KG1 (cell line): ENCODE results near the gene ANKRD53.

Experiments used
- DNase-seq: peaks from one replicate; lab custom pipeline; 2025; lab: John Stamatoyannopoulos, UW

The ANKRD53 gene

DNA sequence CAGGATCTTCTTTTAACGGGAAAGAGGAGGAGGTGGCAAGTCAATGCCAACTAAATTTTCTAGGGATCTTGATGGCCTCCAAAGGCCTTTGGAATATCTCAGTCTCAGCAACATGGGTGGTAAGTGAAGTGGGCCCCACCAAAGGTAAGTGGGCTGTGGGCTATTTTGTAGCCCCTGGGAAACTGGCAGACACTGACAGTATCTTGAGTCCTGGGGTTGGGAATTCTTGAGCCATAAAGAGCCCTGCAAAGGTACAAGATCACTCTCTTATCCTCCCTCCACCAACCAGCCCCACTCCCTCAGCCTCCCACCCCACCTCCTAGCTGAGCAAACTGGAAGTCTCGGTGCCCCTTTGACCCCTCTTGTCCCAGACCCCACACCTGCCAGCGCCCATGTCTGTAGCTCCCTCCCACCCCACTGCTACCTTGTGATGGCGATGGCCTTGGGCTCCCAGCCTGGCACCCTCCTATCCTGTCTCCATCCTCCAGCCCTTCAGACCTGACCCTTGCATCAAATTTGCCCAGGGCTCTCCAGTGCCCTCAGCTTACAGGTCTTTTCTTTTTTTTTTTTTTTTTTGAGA, 34.2 kb upstream of the ANKRD53 start:
- no peak for DNase-seq

DNA sequence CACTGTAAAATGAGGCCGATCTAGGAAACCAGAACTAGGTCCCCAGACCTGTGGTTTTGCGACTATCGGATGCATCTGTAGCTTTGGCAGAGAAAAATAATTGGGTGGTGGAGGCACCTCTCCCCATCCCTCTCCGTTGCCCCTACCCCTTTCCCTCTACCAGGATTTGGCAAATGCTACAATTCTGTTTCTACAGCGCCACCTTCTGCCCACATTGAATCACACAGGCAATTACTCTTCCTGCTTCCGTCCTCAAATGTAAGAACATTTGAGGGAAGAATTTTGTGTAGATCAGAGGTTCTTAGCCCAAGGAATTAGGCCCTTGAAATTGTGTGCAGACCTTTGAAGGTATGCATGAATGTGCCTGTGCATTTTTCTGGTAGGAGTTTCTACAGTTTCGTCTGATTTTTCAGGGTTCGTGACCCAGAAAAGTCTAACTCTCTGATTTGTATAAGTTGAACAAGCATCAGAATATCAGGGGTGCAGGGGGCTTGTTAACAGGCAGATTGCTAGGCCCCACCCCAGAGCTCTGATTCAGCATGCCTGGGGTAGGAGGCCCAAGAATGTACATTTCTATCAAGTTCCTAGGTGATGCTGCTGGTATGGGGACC, 31.5 kb upstream of the ANKRD53 start:
- DNase-seq = peak; percentile 15

DNA sequence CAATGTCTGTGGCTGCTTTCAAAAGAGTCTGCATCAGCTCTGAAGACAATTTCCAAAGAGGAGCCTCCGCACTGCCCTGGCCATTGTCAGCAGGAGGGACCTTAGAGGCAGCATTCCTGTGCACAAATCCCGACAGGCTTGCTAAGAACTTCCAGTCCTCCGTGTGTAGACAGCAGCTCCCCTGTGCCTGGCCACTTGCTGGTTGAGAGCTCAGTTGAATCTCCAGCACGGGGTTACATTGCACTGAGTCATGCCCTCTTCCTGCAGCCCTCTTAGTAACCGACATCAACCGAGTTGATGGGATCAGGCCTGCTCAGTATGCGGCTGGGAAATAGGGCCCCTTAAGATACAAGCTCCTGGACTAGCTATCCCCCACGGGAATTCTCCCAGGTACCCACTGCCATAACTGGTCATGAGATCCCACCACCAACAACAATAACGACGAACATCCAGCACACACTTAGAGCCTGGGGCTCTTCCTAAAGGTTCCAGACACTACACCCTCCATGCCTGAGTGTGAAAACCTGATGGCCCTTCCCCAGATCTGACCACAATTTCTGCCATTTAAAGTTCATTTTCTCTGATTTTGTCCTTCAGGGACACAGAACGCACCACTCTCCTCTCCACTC, 30.8 kb upstream of the ANKRD53 start:
- DNase-seq = no peak

DNA sequence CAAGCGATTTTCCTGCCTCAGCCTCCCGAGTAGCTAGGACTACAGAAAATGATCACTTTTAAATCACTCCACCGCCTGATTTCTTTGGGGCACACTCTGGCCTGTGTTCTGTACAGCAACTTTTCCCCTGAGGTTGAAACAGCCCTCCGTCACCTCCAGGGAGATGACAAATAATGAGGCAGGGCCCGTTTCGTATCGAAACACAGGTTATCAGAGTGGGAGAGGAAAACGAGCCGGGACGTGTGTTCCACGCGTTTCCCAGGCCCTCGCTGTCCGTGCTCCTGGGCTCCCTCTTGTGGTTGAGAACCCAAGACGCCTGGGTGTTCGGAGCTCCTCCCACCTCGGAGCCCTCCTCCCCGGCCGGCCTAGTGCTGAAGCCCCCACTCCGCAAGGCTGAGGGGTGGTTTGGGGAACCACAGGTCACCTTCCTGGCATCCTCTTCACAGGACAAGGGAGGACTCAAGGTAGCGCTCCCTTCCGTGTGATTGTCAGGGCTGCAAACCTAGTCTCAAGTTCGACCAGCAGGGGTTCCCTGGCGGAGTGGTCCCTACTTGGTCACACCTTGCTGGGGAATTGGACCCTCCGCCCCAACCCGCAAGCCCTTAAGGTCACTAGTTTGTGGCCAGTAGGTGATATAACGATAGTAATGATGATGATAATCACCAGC, 30.0 kb upstream of the ANKRD53 start:
- DNase-seq = peak; percentile 21

DNA sequence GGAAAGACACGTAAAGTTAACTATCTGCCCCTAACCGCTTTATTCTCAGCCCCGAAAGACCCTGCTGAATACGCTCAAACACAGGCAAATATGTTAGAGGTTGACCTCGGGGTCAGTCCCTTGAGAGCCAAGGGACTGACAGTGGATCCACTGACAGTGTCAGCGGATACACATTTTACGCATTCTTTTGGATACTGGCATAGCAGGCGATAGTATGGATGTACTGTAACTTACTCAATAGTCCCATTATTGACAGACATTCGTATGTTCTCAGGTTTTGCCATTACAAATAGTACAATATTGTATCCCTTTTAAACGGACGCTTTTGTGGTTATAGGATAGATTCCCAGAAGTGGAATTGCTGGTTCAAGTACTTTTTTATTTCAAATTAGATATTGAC, 29.3 kb upstream of the ANKRD53 start:
- no peak for DNase-seq

DNA sequence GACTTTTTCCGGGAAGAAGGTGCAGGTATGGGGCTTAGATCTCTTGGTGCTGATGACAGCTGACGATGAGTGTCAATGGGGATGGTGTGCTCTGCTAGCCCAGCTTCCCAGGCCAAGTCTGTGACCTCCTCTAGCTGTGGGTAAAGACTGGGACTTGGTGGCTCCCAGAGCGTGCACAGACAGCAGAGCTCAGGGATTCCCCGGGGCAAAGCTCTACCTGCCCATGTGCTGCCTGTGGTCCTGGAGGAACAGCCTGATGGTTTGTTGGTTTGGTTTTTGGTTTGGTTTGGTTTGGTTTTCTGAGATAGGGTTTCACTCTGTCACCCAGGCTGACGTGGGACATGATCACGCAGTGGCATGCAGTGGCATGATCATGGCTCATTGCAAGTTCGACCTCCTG, 23.5 kb upstream of the ANKRD53 start:
- DNase-seq = no peak

DNA sequence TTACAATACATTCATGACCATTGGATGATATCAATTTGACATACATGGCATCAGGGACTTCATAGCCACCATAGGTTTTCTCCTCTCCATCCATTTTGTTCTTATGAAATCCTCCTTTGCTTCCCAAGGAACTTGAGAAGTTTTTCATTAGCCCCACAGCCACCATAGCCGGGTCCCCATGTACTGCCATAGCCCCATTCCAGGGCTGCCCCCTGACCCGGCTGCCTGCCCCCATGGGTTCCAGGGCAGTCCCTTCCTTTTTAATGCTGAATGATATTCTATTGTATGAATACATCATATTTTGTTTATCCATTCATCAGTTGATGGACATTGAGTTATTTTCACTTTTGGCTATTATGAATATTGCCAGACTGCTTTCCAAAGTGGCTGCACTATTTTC, 22.3 kb upstream of the ANKRD53 start:
- DNase-seq = no peak

DNA sequence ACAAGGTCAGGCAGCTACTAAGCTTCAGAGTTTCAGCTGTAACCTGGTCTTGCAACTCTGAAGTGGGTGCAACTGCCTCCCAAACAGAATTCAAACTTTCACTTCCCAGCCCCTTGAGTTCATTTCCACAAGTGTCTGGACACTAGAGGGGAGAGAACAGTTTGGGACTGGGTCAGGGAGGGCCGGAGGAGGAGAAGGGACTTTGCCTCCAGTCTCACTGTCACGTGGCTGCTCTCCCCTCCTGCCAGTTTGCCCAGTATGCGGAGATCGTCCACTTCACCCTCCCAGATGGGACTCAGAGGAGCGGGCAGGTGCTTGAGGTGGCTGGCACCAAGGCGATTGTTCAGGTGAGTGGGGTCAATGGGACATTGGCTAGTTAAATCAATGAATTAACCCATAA, 20.6 kb upstream of the ANKRD53 start:
- no peak for DNase-seq

DNA sequence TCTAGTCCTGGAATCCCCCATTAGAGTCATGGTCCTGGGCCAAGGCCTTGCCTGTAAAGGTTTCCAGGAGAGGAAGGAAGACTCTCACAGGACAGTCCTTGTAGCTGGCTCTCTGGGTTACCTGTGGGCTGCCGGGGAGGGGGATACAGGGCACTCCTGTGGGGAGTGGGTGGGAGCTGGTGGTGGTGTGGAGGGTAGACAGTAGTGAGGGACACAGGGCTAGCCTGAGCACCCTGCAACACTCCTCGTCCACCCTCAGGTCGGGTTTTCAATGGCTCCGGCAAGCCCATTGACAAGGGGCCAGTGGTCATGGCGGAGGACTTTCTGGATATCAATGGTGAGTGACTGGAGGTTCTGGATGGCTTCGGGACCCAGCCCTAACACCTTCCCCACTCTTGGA, 19.7 kb upstream of the ANKRD53 start:
- no peak for DNase-seq

DNA sequence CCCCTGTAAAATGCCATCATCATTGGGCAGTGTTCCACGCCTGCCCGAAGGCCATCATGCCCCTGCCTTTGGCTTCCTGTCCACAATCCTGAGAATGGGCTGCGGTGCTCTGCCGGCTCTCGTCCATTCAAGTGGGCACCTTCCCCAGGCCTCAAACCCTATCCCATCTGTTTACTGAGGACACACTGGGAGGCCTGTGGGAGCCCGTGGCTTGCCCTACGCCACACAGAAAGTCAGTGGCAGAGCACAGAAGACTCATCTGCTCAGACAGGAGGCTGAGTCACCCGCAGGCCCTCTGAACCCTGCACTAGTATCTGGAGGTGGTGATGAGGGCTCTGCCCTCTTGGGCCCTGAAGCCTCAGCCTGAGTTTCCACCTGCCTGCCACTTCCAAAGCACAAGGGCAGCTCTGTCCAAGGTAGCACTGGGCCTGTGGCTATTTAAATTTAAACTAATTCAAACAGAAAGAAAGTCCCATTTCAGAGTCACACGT, 19.1 kb upstream of the ANKRD53 start:
- DNase-seq = no peak

DNA sequence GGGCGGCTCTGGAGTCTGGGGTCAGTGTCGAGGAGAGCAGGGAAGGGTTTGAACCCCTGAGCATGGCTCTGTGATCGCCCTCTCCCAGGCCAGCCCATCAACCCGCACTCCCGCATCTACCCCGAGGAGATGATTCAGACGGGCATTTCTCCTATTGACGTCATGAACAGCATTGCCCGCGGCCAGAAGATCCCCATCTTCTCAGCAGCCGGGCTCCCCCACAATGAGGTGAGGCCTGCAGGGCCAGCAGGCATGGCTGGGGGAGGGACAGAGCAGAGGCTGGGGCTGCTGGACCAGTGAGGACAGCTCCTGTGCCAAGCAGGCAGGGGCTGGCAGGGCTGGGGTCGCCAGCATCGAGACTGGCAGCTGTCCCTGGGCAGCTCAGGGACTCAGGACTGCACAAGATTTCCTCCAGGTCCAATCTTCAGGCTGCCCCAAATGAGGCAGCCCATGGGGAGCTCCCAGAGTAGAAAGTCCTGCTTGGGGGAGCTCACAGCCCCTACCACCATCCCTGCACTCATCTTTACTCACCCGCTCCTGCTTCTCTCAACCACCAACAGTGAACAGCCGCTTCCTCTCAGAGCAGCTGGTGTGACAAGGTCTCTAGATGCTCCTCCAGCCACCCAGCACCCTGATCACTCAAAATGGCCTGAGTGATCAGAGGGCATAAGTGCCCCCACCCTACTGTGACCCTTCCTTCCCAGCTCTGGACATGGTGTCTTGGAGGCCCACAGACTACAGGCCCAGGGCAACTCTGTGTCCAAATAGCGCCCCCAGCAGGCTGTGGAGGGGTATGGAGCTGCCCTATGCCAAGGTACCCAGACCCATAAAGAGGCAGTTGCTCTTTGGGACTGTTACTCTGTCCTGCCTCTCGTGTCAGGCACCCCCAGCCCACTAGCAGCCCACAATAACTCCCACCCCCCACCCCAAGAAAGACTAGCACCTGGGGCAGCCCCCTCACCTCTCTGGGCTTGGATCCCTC, 18.3 kb upstream of the ANKRD53 start:
- no peak for DNase-seq

DNA sequence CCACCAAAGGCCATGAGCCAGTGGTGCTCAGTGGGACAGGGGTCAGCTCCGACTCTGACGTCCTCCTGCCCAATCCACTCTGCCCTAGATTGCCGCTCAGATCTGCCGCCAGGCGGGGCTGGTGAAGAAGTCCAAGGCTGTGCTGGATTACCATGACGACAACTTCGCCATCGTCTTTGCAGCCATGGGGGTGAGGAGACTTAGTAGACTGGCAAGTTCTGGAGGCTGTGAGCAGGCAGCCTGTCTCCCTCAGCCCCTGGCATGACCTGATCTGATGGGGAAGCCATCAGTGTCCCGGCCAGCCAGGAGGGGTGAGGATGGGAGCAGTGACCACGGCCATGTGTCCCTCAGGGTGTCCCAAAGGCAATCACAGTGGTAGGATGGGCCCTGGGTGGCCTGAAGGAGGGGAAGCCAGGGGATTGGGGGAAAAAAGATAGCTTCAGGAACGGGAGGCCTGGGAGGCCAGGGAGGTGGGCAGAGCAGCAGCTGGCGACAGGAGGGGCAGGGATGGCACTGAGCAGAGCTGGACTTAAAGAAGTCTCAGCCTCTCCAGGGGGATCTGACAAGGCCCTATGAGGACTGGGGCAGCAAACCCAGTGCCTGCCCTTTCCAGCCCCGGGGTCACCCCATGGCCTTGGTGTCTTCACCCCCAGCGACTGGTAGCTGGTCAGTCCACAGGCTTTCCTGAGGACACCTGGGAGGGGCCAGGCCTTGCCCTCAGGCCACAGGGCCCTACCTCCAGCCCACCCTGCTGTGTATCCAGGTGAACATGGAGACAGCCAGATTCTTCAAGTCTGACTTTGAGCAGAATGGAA, 17.4 kb upstream of the ANKRD53 start:
- no peak for DNase-seq

DNA sequence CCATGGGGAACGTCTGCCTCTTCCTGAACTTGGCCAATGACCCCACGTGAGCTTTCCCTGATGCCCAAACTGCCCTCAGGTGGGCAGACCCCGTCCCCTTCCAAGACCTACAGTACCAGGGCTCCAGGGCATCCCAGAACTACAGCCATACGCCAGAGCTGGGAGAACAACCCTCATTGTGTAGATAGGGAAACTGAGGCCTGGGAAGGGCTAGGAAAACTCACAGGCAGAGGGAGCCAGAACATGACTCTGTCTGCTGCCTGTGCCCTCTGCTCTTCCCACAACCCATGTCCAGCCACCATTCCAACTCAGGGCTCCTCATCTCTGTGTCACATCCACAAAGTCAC, 16.8 kb upstream of the ANKRD53 start:
- DNase-seq = no peak

DNA sequence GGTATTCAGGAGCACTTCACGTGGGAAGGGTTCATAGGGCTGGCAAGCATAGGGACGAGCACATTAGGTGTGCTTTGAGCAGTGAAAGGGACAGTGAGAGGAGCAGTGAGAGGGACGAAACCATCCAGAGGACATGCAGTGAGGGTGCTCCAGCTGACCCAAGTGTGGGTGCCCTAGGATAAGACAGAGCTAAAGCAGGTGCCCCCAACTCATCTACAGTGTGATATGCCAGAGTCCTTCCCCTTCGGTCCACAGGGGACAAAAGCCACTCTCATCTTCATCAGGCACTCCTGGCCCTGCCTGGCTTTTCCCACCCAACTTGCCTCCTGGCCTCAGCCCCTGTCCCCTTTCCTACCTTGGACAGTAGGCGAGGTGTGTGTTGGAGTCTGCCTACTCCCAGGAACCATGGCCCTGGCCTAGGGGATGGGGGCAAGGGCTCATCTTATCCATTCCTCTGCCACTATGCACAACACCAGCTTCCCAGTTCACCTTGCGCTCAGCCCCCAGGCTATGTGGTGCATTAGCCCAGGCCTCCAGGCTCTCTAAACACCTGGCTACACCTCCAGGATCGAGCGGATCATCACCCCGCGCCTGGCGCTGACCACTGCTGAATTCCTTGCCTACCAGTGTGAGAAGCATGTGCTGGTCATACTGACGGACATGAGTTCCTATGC, 16.1 kb upstream of the ANKRD53 start:
- DNase-seq = no peak

DNA sequence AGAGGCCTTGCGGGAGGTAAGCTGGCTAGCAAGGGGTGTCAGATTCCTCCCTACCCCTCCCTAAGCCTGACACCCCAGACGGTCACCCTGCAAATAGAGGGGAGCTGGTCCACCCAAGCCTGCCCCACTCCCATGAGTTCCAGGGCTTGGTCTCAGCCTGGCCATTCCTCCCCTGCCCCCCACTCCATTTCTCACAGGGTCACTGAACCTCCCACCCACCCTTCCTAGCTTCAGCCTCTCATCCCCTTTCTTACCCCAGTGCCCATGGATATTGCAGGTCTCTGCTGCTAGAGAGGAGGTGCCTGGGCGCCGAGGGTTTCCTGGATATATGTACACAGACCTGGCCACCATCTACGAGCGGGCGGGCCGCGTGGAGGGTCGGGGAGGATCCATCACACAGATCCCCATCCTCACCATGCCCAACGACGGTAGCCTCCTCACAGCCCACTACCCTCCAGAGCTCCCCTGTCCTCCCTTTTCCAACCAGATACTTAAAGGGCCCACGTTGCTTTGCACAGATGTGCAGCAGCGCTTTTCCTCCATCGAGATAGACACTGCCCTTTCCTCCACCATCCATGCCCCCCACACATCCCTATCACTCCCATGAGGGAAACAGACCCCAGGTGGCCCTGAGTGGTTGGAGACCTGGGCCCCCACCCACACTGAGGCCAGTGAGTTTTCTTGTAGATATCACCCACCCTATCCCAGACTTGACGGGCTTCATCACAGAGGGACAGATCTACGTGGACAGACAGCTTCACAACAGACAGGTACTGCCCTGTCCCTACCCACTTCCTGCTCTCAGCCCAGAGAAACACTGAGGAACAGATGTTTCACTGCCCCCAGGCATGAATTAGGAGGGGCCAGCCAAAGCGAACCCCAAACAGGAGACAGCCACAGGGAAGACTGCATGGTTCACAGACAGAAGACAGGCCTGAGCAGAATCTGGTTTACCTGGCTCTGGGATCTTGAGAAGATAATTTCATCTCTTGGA, 15.2 kb upstream of the ANKRD53 start:
- DNase-seq = no peak

DNA sequence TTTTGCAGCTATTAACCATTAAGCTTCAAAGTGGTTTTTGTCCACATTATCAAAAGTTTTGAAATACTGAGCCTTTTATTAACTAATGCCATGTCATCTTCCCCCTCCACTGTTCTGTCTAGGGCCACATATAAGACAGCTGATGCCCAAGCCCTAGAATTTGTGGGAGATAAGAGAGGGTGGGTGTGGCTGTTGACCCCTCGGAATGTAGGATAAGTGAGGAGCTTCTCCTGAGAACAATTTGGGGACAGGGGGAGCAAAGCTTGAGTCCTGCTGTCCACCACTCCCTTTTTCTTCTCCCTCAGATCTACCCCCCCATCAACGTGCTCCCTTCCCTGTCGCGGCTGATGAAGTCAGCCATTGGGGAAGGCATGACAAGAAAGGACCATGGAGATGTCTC, 14.3 kb upstream of the ANKRD53 start:
- no peak for DNase-seq

DNA sequence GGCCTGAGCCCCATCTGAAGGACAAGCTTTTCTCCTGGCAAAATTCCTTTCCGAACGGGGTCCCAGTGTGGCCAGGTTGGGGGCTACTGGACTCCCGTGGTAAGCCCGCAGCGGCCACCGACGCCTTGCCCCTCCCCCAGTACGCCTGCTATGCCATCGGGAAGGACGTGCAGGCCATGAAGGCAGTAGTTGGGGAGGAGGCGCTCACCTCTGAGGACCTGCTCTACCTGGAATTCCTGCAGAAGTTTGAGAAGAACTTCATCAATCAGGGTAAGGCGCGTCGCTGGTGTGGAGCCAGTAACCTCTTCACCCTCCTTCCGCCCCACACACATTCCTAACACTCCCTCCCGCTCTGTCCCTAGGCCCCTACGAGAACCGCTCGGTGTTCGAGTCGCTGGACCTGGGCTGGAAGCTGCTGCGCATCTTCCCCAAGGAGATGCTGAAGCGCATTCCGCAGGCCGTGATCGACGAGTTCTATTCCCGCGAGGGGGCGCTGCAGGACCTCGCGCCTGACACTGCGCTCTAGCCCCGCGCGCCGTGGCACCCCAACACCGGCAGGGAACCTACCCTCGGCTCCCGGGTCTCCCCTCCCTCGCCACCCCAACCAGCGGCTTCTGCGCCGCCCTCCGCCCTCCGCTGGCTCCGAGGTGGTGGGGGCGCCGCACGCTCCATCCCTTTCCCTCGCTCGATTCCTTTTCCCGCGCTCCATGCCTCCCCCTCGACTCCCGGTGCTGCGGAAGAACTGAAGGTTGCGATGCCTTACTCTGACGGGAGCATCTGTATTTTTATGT, 13.6 kb upstream of the ANKRD53 start:
- peak; percentile 11 for DNase-seq

DNA sequence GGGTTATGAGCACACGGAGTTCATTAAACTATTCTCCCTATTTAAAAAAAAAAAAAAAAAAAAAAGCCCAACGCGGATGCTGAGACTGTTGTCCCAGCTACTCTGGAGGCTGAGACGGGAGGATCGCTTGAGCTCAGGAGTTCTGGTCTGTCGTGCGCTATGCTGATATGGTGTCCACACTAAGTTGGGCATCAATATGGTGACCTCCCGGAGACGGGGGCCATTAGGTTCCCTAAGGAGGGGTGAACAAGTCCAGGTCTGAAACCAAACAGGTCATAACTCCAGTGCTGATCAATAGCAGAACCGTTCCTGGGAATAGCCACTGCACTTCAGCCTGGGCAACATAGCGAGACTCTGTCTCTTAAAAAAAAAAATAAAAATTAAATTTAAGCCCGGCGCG, 12.9 kb upstream of the ANKRD53 start:
- no peak for DNase-seq

DNA sequence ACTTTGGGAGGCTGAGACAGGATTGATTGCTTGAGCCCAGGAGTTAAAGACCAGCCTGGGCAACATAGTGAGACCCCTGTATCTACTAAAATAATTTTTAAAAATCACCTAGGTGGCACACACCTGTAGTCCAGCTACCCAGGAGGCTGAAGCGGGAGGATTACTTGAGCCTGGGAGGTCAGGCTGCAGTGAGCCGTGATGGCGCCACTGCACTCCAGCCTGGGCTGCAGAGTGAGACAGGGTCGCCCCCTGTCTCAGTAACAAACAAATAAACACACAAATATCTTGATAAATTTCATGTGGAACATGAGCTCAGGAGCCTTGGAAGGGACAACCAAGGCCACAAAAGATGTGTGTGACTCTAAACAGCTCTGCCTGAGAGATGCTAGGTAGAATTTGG, 11.7 kb upstream of the ANKRD53 start:
- no peak for DNase-seq
